Activated CD4-positive, alpha-beta memory T cell treated with anti-CD3 and anti-CD28 coated beads, Interleukin-2, amount 10 ng/mL, durations not matched to agents 7 days and 5 days (primary cell): ENCODE data around the gene STK16. TPM values are rescaled to one million over a fixed set of nuclear protein-coding genes. Genes with fewer than 3 reads are reported as not detected.

Experiments used
- total RNA-seq, 2 experiments: library from RNA; stranded (reverse); gene quantifications; one replicate each; pipeline ENCODE4 v1.2.3, GENCODE V29; 2021

STK16 gene
- total RNA-seq, 2 experiments from 2014 or later: 41.6 to 42.3 TPM

Other genes starting within 250 kb of the STK16 start
- not detected for gene CFAP65, start 204.0 kb upstream of the STK16 start, total RNA-seq
- gene IHH, start 184.6 kb upstream of the STK16 start, total RNA-seq: not detected
- gene NHEJ1, start 84.7 kb upstream of the STK16 start, total RNA-seq: 10 to 100 TPM; 12.0 to 12.2 TPM
- 1 to 10 TPM; 2.3 TPM for gene SLC23A3, start 75.5 kb upstream of the STK16 start, total RNA-seq
- gene CNPPD1, start 68.6 kb upstream of the STK16 start, total RNA-seq: 10 to 100 TPM; 68.7 to 72.9 TPM
- gene RETREG2, start 67.2 kb upstream of the STK16 start, total RNA-seq: 100 to 1,000 TPM; 107 to 113 TPM
- gene ZFAND2B, start 38.7 kb upstream of the STK16 start, total RNA-seq: 10 to 100 TPM; 51.4 to 56.7 TPM
- gene ABCB6, start 26.5 kb upstream of the STK16 start, total RNA-seq: 10 to 100 TPM; 15.2 to 17.9 TPM
- gene ATG9A, start 15.8 kb upstream of the STK16 start, total RNA-seq: 10 to 100 TPM; 58.9 to 60.7 TPM
- gene ANKZF1, start 15.7 kb upstream of the STK16 start, total RNA-seq: 100 to 1,000 TPM; 121 to 122 TPM
- 1 to 10 TPM; 6.2 to 7.3 TPM for gene GLB1L, start within 50 bp of the STK16 start, total RNA-seq
- not detected for gene TUBA4B, start 7.8 kb downstream of the STK16 start, total RNA-seq
- 100 to 1,000 TPM; 313 to 344 TPM for gene TUBA4A, start 8.4 kb downstream of the STK16 start, total RNA-seq
- gene DNAJB2, start 33.9 kb downstream of the STK16 start, total RNA-seq: 10 to 100 TPM; 57.0 to 59.7 TPM
- gene PTPRN, start 63.9 kb downstream of the STK16 start, total RNA-seq: under 1 TPM; 0.28 to 0.33 TPM
- gene RESP18, start 87.3 kb downstream of the STK16 start, total RNA-seq: not detected
- gene DNPEP, start 142.4 kb downstream of the STK16 start, total RNA-seq: 10 to 100 TPM; 40.1 to 44.4 TPM
- gene DES, start 172.9 kb downstream of the STK16 start, total RNA-seq: not detected
- 1 to 10 TPM in 1 of 2 experiments, under 1 TPM in 1; 0.20 to 1.1 TPM for gene SPEG, start 189.4 kb downstream of the STK16 start, total RNA-seq